Trophoblast cell (in vitro differentiated cells and primary cell): ENCODE data around the gene BBX.
A peak's percentile ranks its signal among the peaks of the same experiment; 100 is the strongest.

ENCODE experiments used
- DNase-seq, 2 donors: peaks; one replicate each; pipeline ENCODE4 v3.0.0-alpha.2; 2016
- H2AFZ ChIP-seq: 2 replicates; pipeline ENCODE4 v1.6.1; 2013; ENCODE audit warnings: low read length, moderate library complexity, mild to moderate bottlenecking; ENCODE audit not compliant: insufficient read depth, poor library complexity
- H2AK5ac ChIP-seq: 2 replicates; pipeline ENCODE4 v1.6.1; 2013; ENCODE audit warnings: mild to moderate bottlenecking, low read length
- H2BK120ac ChIP-seq: 2 replicates; pipeline ENCODE4 v1.6.1; 2013; ENCODE audit warnings: low read length, mild to moderate bottlenecking, moderate library complexity; ENCODE audit not compliant: insufficient read depth, poor library complexity
- H2BK12ac ChIP-seq: 2 replicates; pipeline ENCODE4 v1.6.1; 2013; ENCODE audit warnings: mild to moderate bottlenecking, low read length, moderate library complexity
- H2BK5ac ChIP-seq: 2 replicates; pipeline ENCODE4 v1.6.1; 2013; ENCODE audit warnings: low read length, low read depth, moderate library complexity, mild to moderate bottlenecking; ENCODE audit not compliant: poor library complexity
- H3K14ac ChIP-seq: 2 replicates; pipeline ENCODE4 v1.6.1; 2013; ENCODE audit warnings: mild to moderate bottlenecking, low read length
- H3K18ac ChIP-seq: 2 replicates; pipeline ENCODE4 v1.6.1; 2013; ENCODE audit warnings: mild to moderate bottlenecking, low read length
- H3K23ac ChIP-seq: 2 replicates; pipeline ENCODE4 v1.6.1; 2013; ENCODE audit warnings: low read length
- H3K27ac ChIP-seq: 2 replicates; pipeline ENCODE4 v1.5.1; 2013; ENCODE audit warnings: low read depth, mild to moderate bottlenecking, inconsistent platforms, low read length, moderate library complexity
- H3K27me3 ChIP-seq: 2 replicates; pipeline ENCODE4 v1.6.1; 2013; ENCODE audit warnings: inconsistent platforms, mild to moderate bottlenecking, low read length, moderate library complexity; ENCODE audit not compliant: insufficient read depth
- H3K36me3 ChIP-seq, 2 experiments: 1 replicate in 1 of 2; 2 replicates in 1 of 2; pipeline ENCODE4 v1.6.1; 2013; ENCODE audit warnings: low read length in 2 of 2, mild to moderate bottlenecking in 2 of 2, moderate library complexity in 1 of 2; ENCODE audit not compliant: insufficient read depth in 2 of 2, control insufficient read depth in 1 of 2
- H3K4ac ChIP-seq: 2 replicates; pipeline ENCODE4 v1.6.1; 2013; ENCODE audit warnings: low read depth, mild to moderate bottlenecking, low read length, moderate library complexity
- H3K4me1 ChIP-seq, 2 experiments: 1 replicate in 1 of 2; 2 replicates in 1 of 2; pipeline ENCODE4 v1.6.1; 2013; ENCODE audit warnings: low read length in 2 of 2, mild to moderate bottlenecking in 2 of 2, moderate library complexity in 1 of 2; ENCODE audit not compliant: insufficient read depth in 2 of 2, control insufficient read depth in 1 of 2
- H3K4me2 ChIP-seq: 2 replicates; pipeline ENCODE4 v1.6.1; 2013; ENCODE audit warnings: inconsistent platforms, mild to moderate bottlenecking, low read length, moderate library complexity
- H3K4me3 ChIP-seq: 2 replicates; pipeline ENCODE4 v1.5.1; 2013; ENCODE audit warnings: mild to moderate bottlenecking, low read depth, low read length, inconsistent platforms
- H3K79me1 ChIP-seq: one replicate; pipeline ENCODE4 v1.6.1; 2013; ENCODE audit warnings: low read length
- H3K79me2 ChIP-seq: 2 replicates; pipeline ENCODE4 v1.6.1; 2013; ENCODE audit warnings: low read length, mild to moderate bottlenecking; ENCODE audit not compliant: control insufficient read depth, insufficient read depth, poor library complexity
- H3K9ac ChIP-seq: 2 replicates; pipeline ENCODE4 v1.6.1; 2013; ENCODE audit warnings: mild to moderate bottlenecking, low read length
- H3K9me3 ChIP-seq: 2 replicates; pipeline ENCODE4 v1.6.1; 2013; ENCODE audit warnings: low read depth, mild to moderate bottlenecking, control low read depth, inconsistent platforms, low read length; ENCODE audit not compliant: insufficient read depth
- H4K12ac ChIP-seq: 2 replicates; pipeline ENCODE4 v1.6.1; 2013; ENCODE audit warnings: low read depth, mild to moderate bottlenecking, low read length, moderate library complexity
- H4K8ac ChIP-seq: 2 replicates; pipeline ENCODE4 v1.6.1; 2013; ENCODE audit warnings: low read depth, mild to moderate bottlenecking, low read length, moderate library complexity
- H4K91ac ChIP-seq: one replicate; pipeline ENCODE4 v1.6.1; 2013; ENCODE audit warnings: low read depth, mild to moderate bottlenecking, low read length, moderate library complexity
- WGBS: extraction: QIAGEN DNeasy Blood & Tissue Kit; methylation state at CpG from one replicate; pipeline ENCODE4 v1.1.7; 2013; ENCODE audit warnings: missing lambda C conversion rate; ENCODE audit not compliant: insufficient read length, insufficient coverage; ENCODE audit errors: extremely low coverage; 5-methylcytosine and 5-hydroxymethylcytosine counted together

The BBX gene

GRCh38 chr3:107765524-107765923, 242.8 kb downstream of the BBX start:
- DNase-seq, result no peak
- H4K8ac ChIP-seq, result no peak overlapping the region
- no peak overlapping the region for H3K23ac ChIP-seq
- no peaks in the 10 kb centered on the region for H3K4me1 ChIP-seq
- peaks cover 2% of the 10 kb centered on the region for H3K9me3 ChIP-seq
- H2AK5ac ChIP-seq, result no peak overlapping the region
- H3K14ac ChIP-seq, result no peak overlapping the region
- no peak overlapping the region for H2BK5ac ChIP-seq
- H3K79me1 ChIP-seq, result no peaks in the 10 kb centered on the region
- H2AFZ ChIP-seq, result no peak overlapping the region
- no CpG with 5 or more reads among the region's 6 CpGs for WGBS
- no peaks in the 10 kb centered on the region for H3K36me3 ChIP-seq
- no peak overlapping the region for H3K4me2 ChIP-seq
- H3K18ac ChIP-seq, result no peak overlapping the region
- no peak overlapping the region for H3K27ac ChIP-seq
- no peak overlapping the region for H2BK120ac ChIP-seq
- no peak overlapping the region for H4K91ac ChIP-seq
- H4K12ac ChIP-seq, result no peak overlapping the region
- H3K79me2 ChIP-seq, result no peaks in the 10 kb centered on the region
- no peaks in the 10 kb centered on the region for H3K27me3 ChIP-seq
- no peak overlapping the region for H3K4me3 ChIP-seq
- no peak overlapping the region for H2BK12ac ChIP-seq
- no peak overlapping the region for H3K9ac ChIP-seq
- H3K4ac ChIP-seq, result no peak overlapping the region

DNA sequence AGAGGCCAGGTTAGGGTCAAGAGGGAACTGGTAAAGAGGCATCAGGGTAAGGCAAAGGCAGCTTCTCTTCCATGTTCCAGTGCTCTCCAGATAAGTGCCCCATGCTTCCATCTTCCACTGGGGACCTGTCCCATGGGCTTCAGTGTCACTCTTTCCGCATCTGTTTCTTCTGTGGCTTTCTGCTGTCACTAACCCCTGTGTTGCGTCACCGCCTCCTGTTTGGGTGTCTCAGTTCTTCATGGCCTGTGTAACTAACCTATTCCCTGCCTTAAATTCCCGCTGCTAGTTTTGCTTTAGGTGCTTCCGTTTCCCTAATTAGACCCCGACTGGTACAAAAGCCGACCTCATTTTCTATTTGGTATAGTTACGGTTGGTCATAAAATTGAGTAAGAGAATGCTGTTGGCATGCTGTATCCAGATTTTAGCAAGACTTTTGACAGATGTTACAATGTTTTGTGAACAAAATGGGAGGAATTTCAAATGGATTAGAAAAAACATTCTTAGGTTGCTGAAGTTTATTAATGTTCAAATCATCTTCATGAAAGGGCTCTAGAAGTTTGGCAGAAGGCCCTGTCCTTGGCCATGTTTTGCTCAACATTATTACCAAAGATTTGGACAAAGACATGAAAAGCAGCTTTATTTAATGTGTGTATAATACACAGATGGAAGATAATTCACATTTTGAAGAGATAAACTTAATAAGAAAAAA, 245.3 kb downstream of the BBX start:
- H3K4ac ChIP-seq, result no peak overlapping the region
- H3K79me2 ChIP-seq, result no peaks in the 10 kb centered on the region
- H2BK5ac ChIP-seq, result no peak overlapping the region
- no peak for DNase-seq
- WGBS, result no CpG with 5 or more reads among the region's 8 CpGs
- H3K27ac ChIP-seq, result no peak overlapping the region
- H3K4me3 ChIP-seq, result no peak overlapping the region
- H2AK5ac ChIP-seq, result no peak overlapping the region
- H3K9ac ChIP-seq, result no peak overlapping the region
- H3K9me3 ChIP-seq, result peaks cover 2% of the 10 kb centered on the region
- H3K18ac ChIP-seq, result no peak overlapping the region
- H2BK12ac ChIP-seq, result no peak overlapping the region
- no peak overlapping the region for H2AFZ ChIP-seq
- no peaks in the 10 kb centered on the region for H3K36me3 ChIP-seq
- no peak overlapping the region for H3K4me2 ChIP-seq
- H3K23ac ChIP-seq, result peak overlapping the region; percentile 86
- no peak overlapping the region for H4K8ac ChIP-seq
- no peak overlapping the region for H4K91ac ChIP-seq
- no peak overlapping the region for H4K12ac ChIP-seq
- H3K14ac ChIP-seq, result no peak overlapping the region
- no peaks in the 10 kb centered on the region for H3K4me1 ChIP-seq
- no peaks in the 10 kb centered on the region for H3K79me1 ChIP-seq
- H2BK120ac ChIP-seq, result no peak overlapping the region
- no peaks in the 10 kb centered on the region for H3K27me3 ChIP-seq

DNA sequence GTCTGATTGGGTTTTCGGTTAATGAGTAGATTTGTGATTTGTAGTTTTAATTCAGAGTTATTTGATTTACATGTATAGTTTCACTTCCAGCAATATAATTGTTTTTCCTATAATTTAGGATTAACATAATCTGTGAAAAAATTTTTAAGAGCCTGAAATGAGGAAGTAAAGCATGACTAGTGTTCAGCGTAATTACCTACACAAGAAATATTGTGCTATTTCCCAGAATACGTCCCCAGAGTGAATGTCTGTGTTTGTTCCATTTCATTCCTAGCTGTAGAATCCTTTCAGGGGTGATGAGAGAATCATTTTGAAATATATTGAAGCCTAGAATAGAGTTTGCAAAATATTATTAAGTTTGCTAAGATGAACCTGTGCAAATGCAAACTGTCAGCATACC, 247.1 kb downstream of the BBX start:
- Histone ChIP-seq H3K14ac (no peak overlapping the region), H3K18ac (no peak overlapping the region), H3K4me3 (no peak overlapping the region), H3K4me2 (no peak overlapping the region), H3K36me3 (peaks cover 0 to 4% of the 10 kb centered on the region in 2 experiments), H2BK12ac (no peak overlapping the region), H2AFZ (no peak overlapping the region), H3K27ac (no peak overlapping the region), H4K8ac (no peak overlapping the region), H3K23ac (no peak overlapping the region), H4K91ac (no peak overlapping the region), H3K4me1 (no peaks in the 10 kb centered on the region), H2BK5ac (no peak overlapping the region), H3K79me2 (no peaks in the 10 kb centered on the region), H4K12ac (no peak overlapping the region), H3K4ac (no peak overlapping the region), H3K27me3 (no peaks in the 10 kb centered on the region), H2BK120ac (no peak overlapping the region), H3K79me1 (no peaks in the 10 kb centered on the region), H3K9ac (no peak overlapping the region), H3K9me3 (peaks cover 2% of the 10 kb centered on the region), H2AK5ac (no peak overlapping the region)
- no CpG with 5 or more reads among the region's 3 CpGs for WGBS
- DNase-seq, result no peak

DNA sequence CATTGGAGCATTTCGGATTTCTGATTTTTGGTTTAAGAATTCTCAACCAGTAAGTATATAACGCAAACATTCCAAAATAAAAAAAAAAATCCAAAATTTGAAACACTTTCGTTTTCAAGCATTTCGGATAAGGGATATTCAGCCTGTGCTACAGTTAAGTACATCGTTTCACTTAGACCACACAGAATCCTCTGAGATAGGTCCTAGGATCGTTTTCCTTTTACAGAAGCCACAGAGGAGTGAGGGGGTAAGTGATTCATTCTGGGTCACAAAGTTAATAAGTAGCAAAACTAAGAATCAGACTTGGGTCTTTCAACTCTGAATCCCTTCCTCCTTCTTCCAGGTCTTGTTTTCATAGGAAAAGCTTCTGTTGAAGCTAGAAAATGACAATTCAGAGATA, 249.3 kb downstream of the BBX start:
- Histone ChIP-seq H3K9ac (no peak overlapping the region), H4K12ac (no peak overlapping the region), H3K27me3 (no peaks in the 10 kb centered on the region), H3K79me1 (no peaks in the 10 kb centered on the region), H2BK5ac (no peak overlapping the region), H3K4me2 (no peak overlapping the region), H3K4me1 (no peaks in the 10 kb centered on the region), H2BK120ac (no peak overlapping the region), H3K4ac (no peak overlapping the region), H3K23ac (no peak overlapping the region), H3K4me3 (no peak overlapping the region), H2BK12ac (no peak overlapping the region), H2AFZ (no peak overlapping the region), H4K8ac (no peak overlapping the region), H3K36me3 (peaks cover 0 to 6% of the 10 kb centered on the region in 2 experiments), H3K79me2 (no peaks in the 10 kb centered on the region), H3K18ac (no peak overlapping the region), H3K27ac (no peak overlapping the region), H4K91ac (no peak overlapping the region), H2AK5ac (no peak overlapping the region), H3K9me3 (no peaks in the 10 kb centered on the region), H3K14ac (no peak overlapping the region)
- no peak for DNase-seq
- no CpG with 5 or more reads among the region's 6 CpGs for WGBS
